Spinal cord (tissue), 10 donors: ENCODE measurements around the gene MCTP2. TPM values are rescaled to one million over a fixed set of nuclear protein-coding genes. Genes with fewer than 3 reads are reported as not detected.

Source experiments
- DNase-seq, 6 donors: peaks; one replicate each; pipeline versions ENCODE4 v3.0.0 to v3.0.0-alpha.2; 2013 to 2015; ENCODE audit warnings: low spot score in 6 of 6, low read depth in 4 of 6
- H3K27ac ChIP-seq: one replicate; pipeline ENCODE4 v1.5.1; 2013; ENCODE audit warnings: low read depth, low read length, control low read depth
- H3K27me3 ChIP-seq: one replicate; pipeline ENCODE4 v1.6.1; 2013; ENCODE audit warnings: low read length; ENCODE audit not compliant: control insufficient read depth, insufficient read depth
- H3K36me3 ChIP-seq: one replicate; pipeline ENCODE4 v1.6.1; 2013; ENCODE audit warnings: low read length; ENCODE audit not compliant: control insufficient read depth, insufficient read depth
- H3K4me1 ChIP-seq: one replicate; pipeline ENCODE4 v1.6.1; 2013; ENCODE audit warnings: low read length; ENCODE audit not compliant: control insufficient read depth, insufficient read depth
- H3K4me3 ChIP-seq: one replicate; pipeline ENCODE4 v1.5.1; 2013; ENCODE audit warnings: low read depth, low read length, control low read depth
- H3K9me3 ChIP-seq: one replicate; pipeline ENCODE4 v1.6.1; 2013; ENCODE audit warnings: low read length; ENCODE audit not compliant: control insufficient read depth, insufficient read depth
- WGBS: methylation state at CpG from one replicate; pipeline ENCODE4 v1.1.5; 2013; ENCODE audit warnings: missing lambda C conversion rate; ENCODE audit not compliant: insufficient coverage; 5-methylcytosine and 5-hydroxymethylcytosine counted together
- polyA plus RNA-seq, 2 donors: library from polyadenylated mRNA; unstranded; fragments of 120-200 nt; gene quantifications; one replicate each; pipeline ENCODE4 v1.2.1, GENCODE V29; 2013; ENCODE audit not compliant: insufficient read length in 2 of 2
- total RNA-seq, 2 donors: library from RNA; depleted of rRNA in 1 of 2; stranded (reverse); fragments of 120-200 nt in 1 of 2; fragments of >200 nt in 1 of 2; gene quantifications; one replicate each; pipeline versions ENCODE4 v1.2.3 to v1.2.4, GENCODE V29; 2013 to 2014
- donor health status: healthy.

The MCTP2 gene
- total and polyA plus RNA-seq, 4 donors: 0.76 to 12.4 (median 4.1) TPM

- Histone ChIP-seq H3K36me3 (no peaks in the 10 kb centered on the region), H3K4me1 (no peaks in the 10 kb centered on the region), H3K27ac (no peak overlapping the region), H3K27me3 (no peaks in the 10 kb centered on the region), H3K9me3 (no peaks in the 10 kb centered on the region), H3K4me3 (no peak overlapping the region)
- DNase-seq: no peak
- no CpG with 5 or more reads among the region's 2 CpGs for WGBS
Measured at GRCh38 chr15:94258246-94258645, 26.9 kb downstream of the MCTP2 start.

- no peak overlapping the region for H3K27ac ChIP-seq
- H3K36me3 ChIP-seq: no peaks in the 10 kb centered on the region
- H3K4me1 ChIP-seq: no peaks in the 10 kb centered on the region
- WGBS: no CpG with 5 or more reads among the region's 1 CpG
- no peak for DNase-seq
- no peak overlapping the region for H3K4me3 ChIP-seq
- no peaks in the 10 kb centered on the region for H3K9me3 ChIP-seq
- H3K27me3 ChIP-seq: no peaks in the 10 kb centered on the region
Measured at GRCh38 chr15:94259121-94259751, 27.9 kb downstream of the MCTP2 start.

- WGBS: 65% methylated on average over 3 of the region's 3 CpGs
- no peaks in the 10 kb centered on the region for H3K4me1 ChIP-seq
- no peak for DNase-seq
Measured at GRCh38 chr15:94259863-94260262, 28.5 kb downstream of the MCTP2 start.

GRCh38 chr15:94262201-94262600 is 30.8 kb downstream of the MCTP2 start:
- Histone ChIP-seq H3K27me3 (no peaks in the 10 kb centered on the region), H3K4me3 (no peak overlapping the region), H3K4me1 (no peaks in the 10 kb centered on the region), H3K9me3 (no peaks in the 10 kb centered on the region), H3K36me3 (no peaks in the 10 kb centered on the region), H3K27ac (no peak overlapping the region)
- no peak for DNase-seq
- WGBS: no CpG with 5 or more reads among the region's 1 CpG

More at GRCh38 chr15:94259863-94260262, 28.5 kb downstream of the MCTP2 start:
- H3K9me3 ChIP-seq: no peaks in the 10 kb centered on the region
- no peaks in the 10 kb centered on the region for H3K27me3 ChIP-seq
- no peak overlapping the region for H3K27ac ChIP-seq
- no peak overlapping the region for H3K4me3 ChIP-seq
- H3K36me3 ChIP-seq: no peaks in the 10 kb centered on the region

- Histone ChIP-seq H3K27ac (no peak overlapping the region), H3K4me1 (no peaks in the 10 kb centered on the region), H3K9me3 (no peaks in the 10 kb centered on the region), H3K4me3 (no peak overlapping the region), H3K27me3 (no peaks in the 10 kb centered on the region), H3K36me3 (no peaks in the 10 kb centered on the region)
- no CpG with 5 or more reads among the region's 7 CpGs for WGBS
- no peak for DNase-seq
Measured at GRCh38 chr15:94263341-94264273, 32.2 kb downstream of the MCTP2 start.

GRCh38 chr15:94265009-94265408 is 33.6 kb downstream of the MCTP2 start:
- no peaks in the 10 kb centered on the region for H3K4me1 ChIP-seq
- H3K27me3 ChIP-seq: no peaks in the 10 kb centered on the region
- H3K4me3 ChIP-seq: no peak overlapping the region
- no peak for DNase-seq
- no peak overlapping the region for H3K27ac ChIP-seq
- no peaks in the 10 kb centered on the region for H3K9me3 ChIP-seq
- H3K36me3 ChIP-seq: no peaks in the 10 kb centered on the region
- WGBS: 80% methylated on average over 1 of the region's 4 CpGs

GRCh38 chr15:94265982-94266381 is 34.6 kb downstream of the MCTP2 start:
- Histone ChIP-seq H3K27ac (no peak overlapping the region), H3K4me3 (no peak overlapping the region), H3K9me3 (no peaks in the 10 kb centered on the region), H3K36me3 (no peaks in the 10 kb centered on the region), H3K4me1 (no peaks in the 10 kb centered on the region), H3K27me3 (no peaks in the 10 kb centered on the region)
- no peak for DNase-seq
- WGBS: no CpG with 5 or more reads among the region's 6 CpGs

- no CpG with 5 or more reads among the region's 3 CpGs for WGBS
- no peak for DNase-seq
- Histone ChIP-seq H3K9me3 (no peaks in the 10 kb centered on the region), H3K27ac (no peak overlapping the region), H3K27me3 (no peaks in the 10 kb centered on the region), H3K36me3 (no peaks in the 10 kb centered on the region), H3K4me1 (no peaks in the 10 kb centered on the region), H3K4me3 (no peak overlapping the region)
Measured at GRCh38 chr15:94266789-94267188, 35.4 kb downstream of the MCTP2 start.

- H3K4me3 ChIP-seq: no peak overlapping the region
- no CpG with 5 or more reads among the region's 2 CpGs for WGBS
- no peaks in the 10 kb centered on the region for H3K9me3 ChIP-seq
- no peaks in the 10 kb centered on the region for H3K36me3 ChIP-seq
- no peaks in the 10 kb centered on the region for H3K4me1 ChIP-seq
- H3K27me3 ChIP-seq: no peaks in the 10 kb centered on the region
- H3K27ac ChIP-seq: no peak overlapping the region
- DNase-seq: no peak
Measured at GRCh38 chr15:94269954-94270353, 38.6 kb downstream of the MCTP2 start.

- no peaks in the 10 kb centered on the region for H3K27me3 ChIP-seq
- no peak for DNase-seq
- no peak overlapping the region for H3K27ac ChIP-seq
- H3K4me1 ChIP-seq: no peaks in the 10 kb centered on the region
- H3K36me3 ChIP-seq: no peaks in the 10 kb centered on the region
- no CpG with 5 or more reads among the region's 2 CpGs for WGBS
- H3K9me3 ChIP-seq: no peaks in the 10 kb centered on the region
- no peak overlapping the region for H3K4me3 ChIP-seq
Measured at GRCh38 chr15:94270570-94270969, 39.2 kb downstream of the MCTP2 start.
